AG10803 (cell line): ENCODE results near the gene MARCHF6.
A peak's percentile ranks its signal among the peaks of the same experiment; 100 is the strongest.
"Not testable (repeated sequence)": the region's sequence is repeated elsewhere in the genome, so short reads cannot be mapped to it uniquely, and the experiment has no call there.

Source experiments
- DNase-seq: peaks from one replicate; pipeline ENCODE4 v3.0.0; 2010; ENCODE audit warnings: low read depth
- H3K4me3 ChIP-seq: 2 replicates; pipeline ENCODE4 v1.5.1; 2011; ENCODE audit warnings: mild to moderate bottlenecking, low read length, control low read depth
- CTCF ChIP-seq: conservative IDR thresholded peaks from 2 replicates; pipeline ENCODE4 v1.5.1; 2011; ENCODE audit warnings: mild to moderate bottlenecking, low read length, control low read depth, inconsistent platforms

MARCHF6 gene

GRCh38 chr5:10364186-10364689 is 10.7 kb downstream of the MARCHF6 start:
- no peak for DNase-seq
- no peak for TF ChIP-seq CTCF
- H3K4me3 ChIP-seq: no peak overlapping the region

- no peak overlapping the region for H3K4me3 ChIP-seq
- TF ChIP-seq CTCF: no peak
- DNase-seq: no peak
These were observed 12.3 kb downstream of the MARCHF6 start for GRCh38 chr5:10365782-10366181.

- TF ChIP-seq CTCF: no peak
- no peak overlapping the region for H3K4me3 ChIP-seq
- peak; percentile 84 for DNase-seq
These were observed 13.1 kb downstream of the MARCHF6 start for GRCh38 chr5:10366310-10367272.

GRCh38 chr5:10367579-10367978 is 14.1 kb downstream of the MARCHF6 start:
- no peak for TF ChIP-seq CTCF
- no peak overlapping the region for H3K4me3 ChIP-seq
- DNase-seq: peak; percentile 68

GRCh38 chr5:10370931-10371330 is 17.4 kb downstream of the MARCHF6 start:
- no peak for DNase-seq
- H3K4me3 ChIP-seq: no peak overlapping the region
- TF ChIP-seq CTCF: no peak

- H3K4me3 ChIP-seq, DNase-seq: not testable (repeated sequence)
These were observed 17.9 kb downstream of the MARCHF6 start for GRCh38 chr5:10371369-10371768.

- TF ChIP-seq CTCF: no peak
- DNase-seq: no peak
- H3K4me3 ChIP-seq: no peak overlapping the region
These were observed 19.5 kb downstream of the MARCHF6 start for GRCh38 chr5:10372726-10373709.
